Measurements from ENCODE around the gene TSSC4.

Gene TSSC4

DNA sequence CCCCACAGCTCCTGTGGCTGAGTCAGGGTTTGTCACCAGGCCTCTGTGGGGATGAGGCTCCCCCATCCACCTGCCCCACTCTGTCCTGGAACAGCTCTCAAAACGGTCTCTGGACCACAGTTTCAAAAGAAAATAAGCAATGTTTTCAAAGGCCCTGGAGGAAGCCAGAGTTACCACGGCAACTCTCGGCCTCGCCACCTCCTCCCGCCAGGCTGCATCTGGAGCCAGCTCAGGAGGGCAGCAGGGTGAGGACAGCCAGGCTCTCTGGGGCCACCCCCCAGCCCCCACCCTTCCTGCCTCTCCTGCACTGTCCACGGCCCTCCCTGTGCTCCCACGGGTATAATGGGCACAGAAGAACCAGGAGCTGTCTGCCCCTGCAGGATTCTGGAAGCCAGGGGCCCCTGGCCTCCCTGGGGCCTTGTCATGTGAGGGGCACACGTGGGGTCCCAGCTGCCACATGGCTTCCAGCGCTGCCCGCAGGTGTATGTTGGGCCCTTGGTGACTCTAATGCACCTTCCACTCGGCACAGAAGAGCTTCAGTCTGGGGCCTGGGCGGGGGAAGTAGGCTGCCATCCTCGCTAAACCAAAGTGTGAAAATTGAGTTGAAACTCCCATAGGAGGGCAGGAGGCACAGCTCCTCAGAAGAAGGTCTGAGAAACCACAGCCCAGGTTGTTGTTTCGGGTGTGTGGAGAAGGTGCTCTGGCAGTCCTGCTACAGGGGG, 13.1 kb upstream of the TSSC4 start:
- DNase-seq = no peak

GRCh38 chr11:2388431-2389376, 11.8 kb upstream of the TSSC4 start:
- no peak for DNase-seq

DNA sequence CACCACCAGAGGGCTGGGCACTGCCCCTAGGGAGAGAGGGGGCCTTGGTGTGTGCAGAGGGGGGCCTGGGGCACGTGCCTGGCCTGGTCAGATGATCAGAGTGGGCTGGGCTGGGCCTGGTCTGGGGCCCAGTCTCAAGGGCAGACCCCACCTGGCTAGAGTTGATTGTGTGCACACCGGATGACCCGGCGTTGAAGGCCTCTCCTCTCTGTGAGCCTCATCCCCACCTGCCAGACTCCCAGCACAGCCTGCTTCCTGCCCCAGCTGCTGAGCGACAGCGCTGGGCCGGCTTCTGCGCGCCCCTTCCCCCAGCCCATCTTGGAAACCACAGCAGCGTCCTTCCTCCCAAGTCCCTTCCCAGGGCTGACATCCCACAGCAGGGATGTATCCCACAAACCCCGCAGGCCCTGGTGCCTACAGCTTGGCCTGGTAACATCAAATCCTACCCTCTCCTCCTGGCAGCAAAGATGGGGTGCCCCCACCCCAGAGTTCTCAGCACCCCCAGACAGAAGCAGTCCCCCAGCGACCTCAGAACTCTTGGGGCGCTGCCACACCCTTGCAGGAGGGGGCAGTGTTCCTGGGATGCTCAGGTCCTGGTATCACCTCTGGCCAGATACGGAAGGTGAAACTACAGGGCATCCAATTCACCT, 11.0 kb upstream of the TSSC4 start:
- no peak for DNase-seq

GRCh38 chr11:2390091-2390724, 10.3 kb upstream of the TSSC4 start:
- no peak for DNase-seq

DNA sequence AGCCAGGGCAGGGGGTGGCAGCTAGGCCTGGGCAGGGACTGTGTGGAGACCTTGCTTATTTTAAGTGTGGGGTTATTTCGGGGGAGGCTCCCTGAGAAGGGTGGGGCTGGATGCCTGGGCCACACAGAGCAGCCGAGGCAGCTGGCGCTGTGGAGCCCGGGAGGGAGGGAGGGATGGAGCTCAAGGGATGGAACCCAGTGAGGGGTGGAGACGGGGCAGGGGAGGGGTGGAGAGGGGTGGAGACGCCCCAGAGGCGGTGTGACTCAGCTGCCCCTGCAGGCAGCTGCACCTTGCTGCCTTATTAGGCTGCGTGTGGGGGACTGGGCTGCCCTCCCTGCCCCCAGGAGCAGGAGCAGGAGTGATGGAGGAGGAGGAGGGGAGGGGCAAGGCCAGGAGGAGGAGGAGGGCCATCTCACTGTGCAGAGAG, 9.8 kb upstream of the TSSC4 start:
- no peak for DNase-seq

GRCh38 chr11:2391181-2391975, 9.2 kb upstream of the TSSC4 start:
- DNase-seq = no peak

- no peak for DNase-seq
Measured at GRCh38 chr11:2392241-2392959, 8.2 kb upstream of the TSSC4 start.

DNA sequence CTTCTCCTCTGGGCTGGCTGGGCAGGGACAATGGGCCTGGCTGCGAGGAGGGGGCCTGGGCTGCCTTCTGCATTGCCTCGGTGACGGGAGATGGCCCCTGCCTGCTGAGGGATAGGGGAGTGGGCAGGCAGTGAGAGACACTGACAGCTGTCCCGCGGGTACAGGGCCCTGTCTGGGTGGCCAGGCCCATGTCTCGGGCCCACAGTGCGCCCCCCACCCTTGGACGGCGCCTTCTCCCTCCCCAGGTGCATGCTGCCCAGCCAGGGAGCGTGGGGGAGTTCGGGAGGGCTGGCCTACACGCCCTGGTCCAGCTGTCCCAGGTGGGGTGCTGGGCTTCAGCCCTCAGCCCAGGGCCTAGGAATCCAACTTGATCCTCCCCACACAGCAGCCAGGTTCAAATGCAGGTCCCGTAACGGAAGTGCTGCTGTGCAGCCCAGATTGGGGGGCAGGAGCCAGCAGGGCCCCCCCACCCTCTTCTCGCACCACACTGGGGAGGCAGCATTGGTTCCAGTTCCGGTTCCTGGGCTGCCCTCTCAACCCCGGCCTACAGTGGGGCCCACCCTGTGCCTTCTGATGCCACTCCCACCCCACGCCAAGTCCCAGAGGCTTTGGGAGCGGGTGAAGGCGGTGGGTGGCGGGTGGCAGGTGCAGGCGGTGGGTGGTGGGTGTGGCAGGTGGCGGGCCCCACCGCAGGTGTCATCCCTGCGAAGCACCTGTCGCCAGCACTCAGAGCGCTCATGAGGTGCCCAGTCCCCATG, 7.3 kb upstream of the TSSC4 start:
- DNase-seq = peak; percentile 39

DNA sequence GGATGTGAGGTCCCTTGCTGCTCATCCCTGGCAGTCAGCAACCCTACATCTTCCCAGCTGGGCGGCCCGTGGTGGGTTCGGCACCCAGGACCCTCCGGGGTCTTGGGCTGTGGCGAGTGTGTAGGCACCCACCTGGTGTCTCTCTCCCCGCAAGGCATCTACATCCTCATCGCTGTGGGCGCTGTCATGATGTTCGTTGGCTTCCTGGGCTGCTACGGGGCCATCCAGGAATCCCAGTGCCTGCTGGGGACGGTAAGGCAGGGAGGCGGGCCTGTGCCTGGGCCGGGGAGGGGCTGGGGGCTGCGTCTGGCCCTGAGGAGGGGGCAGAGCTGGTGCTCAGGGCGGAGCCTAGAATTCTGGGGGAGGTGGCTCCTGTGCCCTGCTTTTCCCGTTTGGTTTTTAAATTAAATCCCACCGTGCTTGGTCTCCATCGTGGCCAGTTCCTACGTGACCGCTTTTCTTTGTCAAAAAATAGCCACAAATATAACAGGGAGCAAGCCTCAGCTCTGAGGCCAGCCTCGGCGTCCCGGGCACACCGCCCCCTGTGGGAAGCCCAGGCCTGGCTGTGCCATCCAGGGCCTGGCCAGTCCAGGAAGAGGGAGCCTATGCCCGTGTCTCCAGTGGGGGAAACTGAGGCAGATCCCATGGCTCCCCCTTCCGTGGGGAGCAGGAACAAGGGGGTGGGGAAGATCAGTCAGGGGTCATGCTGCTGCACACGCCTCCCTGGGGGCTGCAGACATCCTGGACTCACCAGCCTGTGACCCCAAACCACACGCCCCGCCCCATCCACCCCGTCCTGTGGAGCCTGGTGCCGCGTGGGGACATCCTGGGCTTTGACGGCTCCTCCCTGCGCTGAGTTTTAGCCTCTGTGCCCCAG, 6.4 kb upstream of the TSSC4 start:
- DNase-seq = peak; percentile 56

- DNase-seq = no peak
Measured at GRCh38 chr11:2394818-2395105, 5.8 kb upstream of the TSSC4 start.

GRCh38 chr11:2395211-2395730, 5.3 kb upstream of the TSSC4 start:
- no peak for DNase-seq

- no peak for DNase-seq
Measured at GRCh38 chr11:2395856-2396255, 4.7 kb upstream of the TSSC4 start.

- DNase-seq = no peak
Measured at GRCh38 chr11:2396471-2396870, 4.1 kb upstream of the TSSC4 start.

DNA sequence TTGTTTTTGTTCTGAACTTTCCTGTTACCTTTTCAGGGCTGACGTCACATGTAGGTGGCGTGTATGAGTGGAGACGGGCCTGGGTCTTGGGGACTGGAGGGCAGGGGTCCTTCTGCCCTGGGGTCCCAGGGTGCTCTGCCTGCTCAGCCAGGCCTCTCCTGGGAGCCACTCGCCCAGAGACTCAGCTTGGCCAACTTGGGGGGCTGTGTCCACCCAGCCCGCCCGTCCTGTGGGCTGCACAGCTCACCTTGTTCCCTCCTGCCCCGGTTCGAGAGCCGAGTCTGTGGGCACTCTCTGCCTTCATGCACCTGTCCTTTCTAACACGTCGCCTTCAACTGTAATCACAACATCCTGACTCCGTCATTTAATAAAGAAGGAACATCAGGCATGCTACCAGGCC, 3.5 kb upstream of the TSSC4 start:
- DNase-seq = no peak

DNA sequence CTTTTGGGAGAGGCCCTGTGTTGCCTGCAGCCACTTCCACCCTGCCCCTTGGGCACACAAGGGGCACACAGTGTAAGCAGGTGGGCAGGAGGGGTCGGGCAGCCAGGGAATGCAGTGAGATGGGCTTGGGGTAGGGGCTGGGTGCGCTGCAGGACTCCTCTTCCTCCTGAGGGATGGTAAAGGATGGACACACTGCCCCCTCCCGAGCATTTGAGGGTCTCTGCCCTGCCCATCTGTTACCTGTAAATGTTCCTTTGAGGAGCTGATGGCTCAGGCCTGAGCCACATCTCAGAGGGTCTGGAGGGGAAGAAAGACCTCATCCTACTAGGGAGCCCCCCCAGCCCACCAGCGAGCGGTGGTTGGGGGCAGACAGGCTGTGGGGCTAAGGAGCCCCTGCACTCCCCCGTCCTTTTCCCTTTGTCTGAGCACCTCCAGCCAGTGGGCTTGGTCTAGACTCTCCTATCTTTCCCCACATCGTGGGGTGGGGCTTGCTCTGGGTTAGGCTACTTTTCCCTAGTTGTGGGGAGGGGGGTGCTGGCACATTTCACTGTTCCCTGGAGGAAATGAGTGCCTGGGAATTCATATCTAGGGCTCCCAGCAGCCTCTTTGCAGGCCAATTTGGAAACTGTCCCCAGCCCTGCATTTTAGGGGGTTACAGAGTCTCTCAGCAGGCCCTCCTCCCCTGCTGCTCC, 1.7 kb upstream of the TSSC4 start:
- no peak for DNase-seq

- no peak for DNase-seq
Measured at GRCh38 chr11:2399488-2400068, 972 bp upstream of the TSSC4 start.

- no peak for DNase-seq
Measured at GRCh38 chr11:2400762-2401435, 349 bp downstream of the TSSC4 start.

DNA sequence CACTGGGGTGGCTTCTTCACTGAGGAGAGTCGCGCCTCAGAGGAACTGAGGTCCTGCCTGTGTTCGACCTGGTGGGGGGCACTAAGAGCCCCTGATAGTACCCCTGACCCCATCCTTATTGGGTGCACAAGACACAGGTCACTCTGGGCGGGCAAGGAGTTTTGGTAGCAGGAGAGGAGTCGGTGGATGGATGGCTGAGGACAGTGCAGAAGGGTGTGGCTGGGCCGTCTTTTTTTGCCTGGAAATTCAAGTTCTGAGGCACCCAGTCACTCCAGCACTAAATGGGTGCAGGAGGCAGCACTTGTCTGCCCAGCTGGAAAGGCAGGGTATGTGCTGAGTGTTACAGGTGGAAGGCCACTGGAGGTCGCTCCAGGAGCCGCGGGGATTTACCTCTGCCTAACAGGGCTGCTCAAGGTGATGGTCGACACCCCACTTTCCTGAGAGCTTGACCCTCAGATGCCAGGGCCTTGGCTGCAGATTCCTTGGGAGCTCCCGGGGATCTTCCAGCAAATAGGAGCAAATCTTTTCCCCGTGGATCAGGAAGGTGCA, 960 bp downstream of the TSSC4 start:
- DNase-seq = no peak
